HG03571 (cell line): ENCODE data around the gene NANOS3.
"Not testable (repeated sequence)": the region's sequence is repeated elsewhere in the genome, so short reads cannot be mapped to it uniquely, and the experiment has no call there.

ENCODE experiments used
- ATAC-seq: cut with Tn5 transposase; IDR thresholded peaks from one replicate; pipeline ENCODE4 v1.9.1; 2021; ENCODE audit not compliant: unreplicated experiment

The NANOS3 gene

DNA sequence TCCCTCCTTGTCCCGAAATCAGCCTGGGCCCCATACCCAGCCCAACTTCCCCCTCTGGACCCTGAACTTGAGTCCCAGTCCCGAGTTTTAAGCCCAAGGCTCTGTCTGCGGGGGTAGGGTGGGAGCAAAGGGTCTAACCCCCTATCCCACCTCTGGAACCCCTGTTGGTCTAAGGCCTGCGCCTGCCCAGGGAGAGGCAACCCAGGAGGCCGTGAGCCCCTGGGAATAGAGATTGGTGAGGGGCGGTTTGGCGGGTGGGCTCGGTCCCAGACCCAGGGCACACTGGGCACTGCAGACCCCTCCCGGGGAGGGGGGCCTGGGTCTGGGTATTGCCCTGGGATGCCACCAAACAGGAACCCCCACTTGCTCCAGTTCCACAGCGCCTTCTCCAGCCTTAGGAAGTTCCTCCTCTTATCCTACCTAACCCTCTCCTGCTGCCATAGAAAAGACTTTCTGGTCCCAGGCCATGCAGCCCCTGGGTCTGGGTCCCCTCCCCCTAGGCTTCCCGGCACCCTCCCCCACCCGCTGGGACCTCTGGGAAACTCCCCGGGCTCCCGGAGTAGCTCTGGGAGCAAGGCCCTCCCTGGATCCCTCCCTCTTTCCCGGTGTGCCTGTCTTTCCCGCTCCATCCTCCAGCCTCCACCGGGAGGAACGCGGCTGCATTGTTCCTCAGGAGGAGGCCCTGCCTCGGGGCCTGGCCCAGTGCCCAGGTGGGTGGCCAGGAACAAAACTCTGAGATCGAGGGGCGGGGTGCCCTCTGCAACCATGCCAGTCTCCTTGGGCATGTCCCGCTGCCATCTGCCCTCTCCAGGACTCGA, 33.6 kb upstream of the NANOS3 start:
- ATAC-seq: no peak

DNA sequence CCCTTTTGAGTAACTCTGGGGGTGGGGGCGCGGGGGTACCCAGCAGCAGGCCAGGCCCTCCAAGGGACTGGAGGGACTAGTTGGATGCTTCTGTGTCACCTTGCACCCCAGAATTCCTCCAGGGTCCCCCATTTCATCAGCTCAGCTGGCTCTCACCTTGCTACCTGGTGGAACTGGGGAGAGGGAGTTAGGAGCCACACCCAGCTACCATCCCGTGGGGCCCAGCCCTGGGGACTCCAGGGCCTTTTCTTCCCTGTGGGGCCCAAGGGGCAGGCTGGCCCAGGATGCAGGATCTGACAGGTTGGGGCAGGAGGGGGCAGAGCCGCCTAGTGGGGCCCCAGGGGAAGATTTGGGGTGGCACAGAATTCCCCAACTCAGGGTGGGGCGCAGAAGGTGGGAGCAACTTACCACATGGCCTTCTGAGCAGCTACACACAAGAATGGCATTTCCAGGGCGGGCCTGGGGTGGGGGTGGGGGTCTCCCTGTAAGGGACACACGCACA, 32.8 kb upstream of the NANOS3 start:
- no peak for ATAC-seq

DNA sequence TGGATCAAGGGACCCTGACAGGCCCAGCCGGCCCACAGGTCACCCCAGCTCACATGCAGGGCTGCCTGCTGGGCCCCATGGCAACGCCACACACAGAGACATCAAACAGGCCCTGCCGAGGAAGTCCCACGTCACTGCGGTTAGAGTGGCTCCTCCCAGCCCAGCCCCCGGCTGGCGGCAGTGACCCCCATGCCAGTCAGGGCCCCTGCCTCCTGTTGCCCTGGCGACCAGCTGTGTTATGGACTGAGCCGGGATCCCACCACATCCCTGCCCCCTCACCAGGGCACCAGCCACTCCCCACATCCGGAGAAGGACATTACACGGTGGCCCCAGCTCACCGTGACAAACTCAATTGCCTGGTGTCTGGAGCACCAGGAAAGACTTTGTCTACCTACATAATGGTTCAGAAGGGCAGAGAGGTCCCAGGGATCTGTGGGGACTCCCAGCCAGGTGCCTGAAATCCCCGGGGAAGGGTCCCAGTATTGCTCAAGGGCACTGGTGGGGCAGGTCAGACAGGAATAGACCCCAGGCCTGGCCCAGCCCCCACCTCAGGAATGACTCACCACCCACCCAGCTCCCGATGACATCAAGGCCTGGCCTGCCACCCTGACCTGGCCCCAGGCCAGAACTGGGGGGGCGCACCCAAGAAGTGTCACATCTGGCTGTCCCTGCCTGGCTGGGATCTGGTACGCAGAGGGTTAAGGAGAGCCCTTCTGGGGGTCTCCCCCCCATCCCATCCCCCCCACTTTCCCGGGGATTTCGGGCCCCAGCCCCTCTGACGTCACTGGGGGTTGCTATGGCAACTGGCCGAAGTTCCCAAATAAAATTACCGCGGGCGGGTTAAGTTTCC, 30.2 kb upstream of the NANOS3 start:
- no peak for ATAC-seq

DNA sequence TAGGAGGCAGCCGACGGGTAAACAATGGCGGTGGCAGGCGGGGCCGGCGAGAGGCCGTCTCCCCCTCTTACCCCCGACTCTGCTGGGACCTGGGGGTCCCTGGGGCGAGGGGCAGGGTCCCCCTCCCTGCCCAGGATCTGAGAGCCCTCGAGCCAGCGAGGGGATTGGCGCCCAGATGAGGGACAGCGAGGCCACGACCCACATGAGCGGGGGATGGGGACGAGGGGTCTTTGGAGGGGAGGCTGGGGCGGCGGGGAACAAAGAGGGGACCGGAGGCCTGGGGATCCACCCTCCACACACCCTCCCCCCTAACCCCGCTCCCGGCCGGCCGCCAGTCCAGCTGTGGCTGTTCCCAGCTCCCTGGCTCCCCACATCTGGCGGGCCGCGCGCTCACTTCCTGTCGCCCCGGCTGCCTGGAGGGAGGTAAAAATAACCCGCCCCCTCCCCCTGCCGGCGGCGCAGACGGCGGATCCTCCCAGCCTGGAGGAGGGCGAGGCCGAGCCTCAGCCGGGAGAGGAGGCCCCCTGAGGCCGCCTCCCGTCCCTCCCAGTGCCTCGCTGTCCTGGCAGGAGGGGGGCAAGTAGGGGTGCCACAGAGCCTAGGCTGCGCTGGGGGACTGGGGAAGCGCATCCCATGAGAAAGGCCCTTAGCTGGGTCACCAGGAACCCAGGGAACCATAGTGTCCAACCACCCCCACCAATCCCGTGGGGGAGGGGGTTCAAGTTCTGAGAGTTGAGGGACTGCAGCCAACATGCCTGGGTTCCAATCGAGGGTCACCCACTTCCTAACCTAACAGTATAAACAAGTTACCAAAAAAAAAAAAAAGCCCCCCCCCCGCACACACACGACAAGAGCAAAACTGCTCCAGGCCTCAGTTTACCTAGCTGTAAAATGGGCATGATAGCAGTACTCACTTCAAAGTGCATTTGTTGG, 29.3 kb upstream of the NANOS3 start:
- no peak for ATAC-seq

DNA sequence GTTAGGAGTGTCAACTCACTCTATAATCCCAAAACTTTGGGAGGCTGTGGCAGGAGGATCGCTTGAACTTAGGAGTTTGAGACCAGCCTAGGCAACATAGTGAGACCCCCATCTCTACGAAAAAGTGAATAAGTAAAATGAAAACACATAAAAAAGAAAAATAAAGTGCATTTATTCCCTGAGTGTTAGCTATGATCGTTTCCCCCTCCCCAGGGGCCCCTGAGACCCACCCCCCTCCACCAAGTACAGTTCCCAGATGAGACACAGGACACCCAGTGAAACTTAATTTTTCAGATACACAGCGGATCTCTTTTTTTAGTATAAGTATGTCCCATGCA, 28.6 kb upstream of the NANOS3 start:
- ATAC-seq: no peak

DNA sequence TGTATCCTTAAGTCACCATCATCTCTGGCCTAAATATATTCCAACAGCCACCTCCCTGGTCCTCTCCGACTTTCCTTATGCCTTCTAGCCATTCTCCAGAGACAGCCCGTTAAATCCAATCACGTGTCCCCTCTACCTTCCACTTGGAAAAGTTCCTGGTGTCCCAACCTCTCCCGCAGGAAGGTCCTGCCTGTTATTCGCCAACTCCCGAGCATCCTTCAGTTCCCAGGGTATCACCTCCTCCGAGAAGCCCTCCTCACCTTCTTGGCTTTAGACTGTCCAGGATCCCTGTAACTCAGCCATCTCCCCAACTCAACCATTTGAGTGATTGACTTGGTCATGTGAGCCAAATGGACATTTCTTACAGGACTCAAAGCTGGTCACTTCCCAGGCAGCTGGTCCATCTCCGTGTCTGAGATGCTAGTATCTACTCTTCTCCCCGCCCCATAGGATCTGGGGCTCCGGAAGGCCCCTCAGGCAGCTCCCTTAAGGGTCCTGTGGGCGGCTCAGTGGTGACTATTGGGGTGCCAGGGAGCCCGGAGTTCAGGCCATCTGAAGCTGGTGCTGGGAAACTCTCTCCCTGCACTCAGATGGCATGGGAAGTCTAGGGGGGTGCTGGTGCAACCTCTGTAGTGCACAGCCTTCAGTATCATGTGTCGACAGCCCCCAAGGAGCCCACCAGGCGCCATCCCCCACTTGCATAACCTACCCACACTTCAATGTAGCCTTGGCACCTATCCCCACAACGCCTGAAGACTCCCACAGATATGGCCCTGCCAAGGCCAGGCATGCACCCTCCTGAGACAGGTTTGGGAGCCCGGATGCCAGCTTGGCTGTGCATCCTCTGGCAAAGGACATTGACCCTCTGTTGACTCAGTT, 27.9 kb upstream of the NANOS3 start:
- no peak for ATAC-seq

DNA sequence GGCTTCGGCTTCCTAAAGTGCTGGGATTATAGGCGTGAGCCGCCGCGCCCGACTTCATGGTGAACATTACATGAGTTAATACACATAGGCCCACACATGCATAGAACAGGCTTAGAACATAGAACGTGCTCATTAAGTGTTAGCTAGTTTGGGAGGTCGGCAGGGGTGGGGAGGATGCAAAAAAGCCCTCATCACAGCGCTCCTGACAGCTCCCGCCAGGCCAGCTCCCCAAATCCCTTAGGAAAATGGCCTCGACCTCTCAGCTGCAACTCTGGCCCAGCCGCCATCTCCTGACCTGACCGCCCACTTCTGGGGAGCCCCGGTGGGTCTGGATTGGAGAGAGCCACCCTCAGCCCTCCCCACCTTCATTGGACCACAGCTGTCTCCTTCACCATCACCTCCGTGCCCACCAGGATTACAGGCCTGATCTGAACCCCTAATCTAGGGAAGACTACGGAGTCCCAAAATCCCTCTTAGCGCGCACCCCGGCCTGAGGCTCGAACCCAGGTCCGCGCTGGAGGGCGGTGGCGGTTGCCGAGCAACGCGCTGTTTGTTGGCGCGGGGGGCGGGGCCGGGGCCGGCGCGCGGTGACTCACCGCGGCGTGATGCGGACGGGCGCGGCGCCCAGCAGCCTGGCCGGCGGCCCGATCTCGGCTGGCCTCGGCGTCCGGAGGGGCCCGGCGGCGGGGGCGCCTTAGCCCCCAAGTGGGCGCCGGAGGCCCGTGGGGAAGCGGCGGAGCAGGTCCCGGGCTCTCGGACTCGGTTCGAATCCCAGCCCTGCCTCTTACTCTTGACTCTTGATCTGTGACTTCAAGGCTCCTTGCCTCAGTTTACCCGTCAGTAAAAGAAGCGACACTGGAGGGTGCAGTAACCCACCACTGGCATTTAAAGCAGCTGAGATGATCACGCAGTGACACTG, 26.7 kb upstream of the NANOS3 start:
- no peak for ATAC-seq

DNA sequence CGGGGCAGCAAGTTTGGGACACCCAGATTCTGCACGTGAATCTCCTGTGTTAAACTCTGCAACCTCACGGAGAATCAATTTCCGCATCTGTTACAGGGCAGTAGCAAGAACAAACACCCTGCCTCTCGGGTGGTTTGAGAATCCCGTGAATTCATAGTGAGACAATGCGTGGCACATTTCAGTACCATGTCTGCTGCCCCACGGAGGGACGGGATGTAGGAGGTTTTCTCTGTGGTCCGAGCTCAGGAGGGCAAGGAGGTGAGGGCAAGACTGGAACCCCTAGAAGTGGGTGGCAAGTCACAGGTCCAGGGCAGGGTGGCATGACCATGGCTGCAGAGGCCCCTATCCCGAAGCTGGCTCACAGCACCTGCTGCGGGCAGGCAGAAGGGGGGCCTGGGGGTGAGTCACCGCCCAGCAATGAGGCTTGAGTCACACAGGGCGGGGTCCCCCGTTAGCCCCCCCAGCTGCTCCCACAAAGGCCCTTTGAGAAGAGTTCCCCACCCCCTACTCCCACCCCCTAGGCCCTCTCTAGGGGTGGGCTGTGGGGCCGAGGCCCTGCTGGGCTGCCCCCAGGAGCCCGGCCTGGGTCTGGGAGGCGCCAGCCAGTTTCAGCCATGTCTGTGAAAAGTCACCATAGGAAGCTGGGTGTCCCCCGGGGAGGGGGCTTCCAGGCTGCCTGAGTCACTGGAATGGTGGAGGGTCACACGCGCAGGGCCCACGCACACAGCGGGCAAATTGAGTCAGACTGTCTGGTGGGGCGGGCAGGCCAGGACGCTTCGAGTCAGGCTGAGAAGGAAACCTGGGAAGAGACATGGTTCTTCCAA, 25.8 kb upstream of the NANOS3 start:
- no peak for ATAC-seq

DNA sequence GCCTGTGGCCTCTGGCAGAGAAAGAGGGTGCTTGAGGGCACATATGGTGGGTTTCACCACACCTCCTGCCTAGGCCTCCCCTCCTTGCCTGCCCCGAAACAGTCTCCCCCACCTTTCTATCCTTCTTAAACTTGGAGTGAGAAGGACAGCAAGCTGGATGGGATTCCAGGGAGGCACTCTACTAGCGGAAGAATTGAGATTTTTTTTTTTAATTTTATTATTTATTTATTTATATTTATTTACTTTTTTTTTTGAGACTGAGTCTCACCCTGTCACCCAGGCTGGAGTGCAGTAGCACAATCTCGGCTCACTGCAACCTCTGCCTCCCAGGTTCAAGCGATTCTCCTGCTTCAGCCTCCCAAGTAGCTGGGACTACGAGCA, 25.2 kb upstream of the NANOS3 start:
- ATAC-seq: not testable (repeated sequence)

DNA sequence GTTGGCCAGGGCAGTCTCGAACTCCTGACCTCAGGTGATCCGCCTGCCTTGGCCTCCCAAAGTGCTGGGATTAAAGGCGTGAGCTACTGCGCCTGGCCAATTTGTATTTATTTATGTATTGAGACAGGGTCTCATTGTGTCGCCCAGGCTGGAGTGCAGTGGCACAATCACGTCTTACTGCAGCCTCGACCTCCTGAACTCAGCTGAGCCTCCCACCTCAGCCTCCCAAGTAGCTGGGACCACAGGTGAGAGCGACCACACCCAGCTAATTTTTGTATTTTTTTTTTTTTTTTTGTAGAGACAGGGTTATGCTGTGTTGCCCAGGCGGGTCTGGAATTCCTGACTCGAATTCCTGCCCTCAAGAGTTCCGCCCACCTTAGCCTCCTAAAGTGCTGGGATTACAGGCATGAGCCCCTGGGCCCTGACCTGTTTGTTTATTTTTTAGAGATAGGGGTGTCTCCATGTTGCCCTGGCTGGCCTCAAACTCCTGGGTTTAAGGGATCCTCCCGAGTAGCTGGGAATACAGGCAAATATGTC, 24.7 kb upstream of the NANOS3 start:
- not testable (repeated sequence) for ATAC-seq

DNA sequence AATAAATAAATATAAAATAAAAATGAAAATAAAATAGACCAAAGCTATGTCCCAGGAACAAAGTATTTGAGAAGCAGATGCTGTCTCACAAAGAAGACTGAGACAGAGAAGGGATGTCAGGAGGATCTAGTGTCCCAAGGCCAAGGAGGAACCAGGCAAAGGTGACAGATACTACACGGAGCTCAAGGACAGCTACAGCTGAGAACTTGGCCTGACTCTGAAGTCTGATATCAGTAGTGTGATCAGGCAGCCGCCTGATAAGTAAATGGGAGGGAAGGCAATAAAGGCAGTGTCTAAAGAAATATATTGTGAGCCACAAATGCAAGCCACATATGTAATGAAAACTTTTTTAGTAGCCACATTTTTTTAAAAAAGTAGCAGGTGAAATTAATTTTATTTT, 20.4 kb upstream of the NANOS3 start:
- no peak for ATAC-seq

DNA sequence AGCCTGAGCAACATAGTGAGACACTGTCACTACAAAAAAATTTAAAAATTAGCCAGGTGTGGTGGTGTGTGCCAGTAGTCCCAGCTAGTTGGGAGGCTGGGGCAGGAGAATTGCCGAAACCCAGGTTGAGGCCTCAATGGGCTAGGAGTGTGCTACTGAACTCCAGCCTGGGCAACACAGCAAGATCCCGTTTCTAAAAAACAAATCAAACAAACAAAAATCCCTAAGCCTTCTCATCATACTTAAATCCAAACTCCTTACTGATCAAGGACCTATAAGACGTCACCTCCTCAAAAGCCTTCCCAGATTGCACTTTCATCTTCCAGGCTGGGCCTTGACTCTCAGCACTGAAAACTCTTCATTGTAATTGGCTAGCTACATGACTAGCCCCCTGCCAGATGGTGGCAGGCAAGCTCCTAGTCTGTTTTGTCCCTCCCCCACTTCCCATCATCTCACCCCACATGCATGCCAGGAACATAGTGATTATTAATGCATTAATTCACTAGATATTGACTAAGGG, 17.5 kb upstream of the NANOS3 start:
- ATAC-seq: no peak

DNA sequence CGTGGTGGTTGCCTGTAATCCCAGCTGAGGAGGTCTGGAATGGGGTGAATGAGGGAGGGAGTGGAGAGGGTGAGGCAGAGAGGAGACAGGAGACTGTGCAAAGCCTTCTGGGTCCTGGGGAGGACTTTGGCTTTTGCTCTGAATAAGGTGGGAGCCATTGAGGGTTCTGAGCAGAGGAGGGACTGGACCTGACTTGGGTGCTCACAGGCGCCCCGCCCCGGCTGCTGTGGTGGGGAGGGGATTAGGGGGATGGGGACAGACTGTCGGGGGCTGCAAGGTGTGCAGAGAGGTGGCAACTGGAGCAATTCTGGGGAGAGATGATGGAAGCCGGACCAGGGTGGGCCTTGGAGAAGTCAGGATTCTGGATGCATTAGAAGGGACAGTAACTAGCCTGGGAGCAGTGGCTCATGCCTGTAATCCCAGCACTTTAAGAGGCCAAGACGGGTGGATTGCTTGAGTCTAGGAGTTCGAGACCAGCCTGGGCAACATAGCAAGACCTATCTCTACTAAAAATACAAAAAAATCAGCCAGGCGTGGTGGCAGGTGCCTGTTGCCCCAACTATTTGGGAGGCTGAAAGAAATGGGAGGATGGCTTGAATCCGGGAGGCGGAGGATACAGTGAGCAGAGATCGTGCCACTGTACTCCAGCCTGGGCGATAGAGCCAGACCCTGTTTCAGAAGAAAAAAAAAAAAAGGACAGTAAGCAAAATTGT, 16.1 kb upstream of the NANOS3 start:
- ATAC-seq: no peak

DNA sequence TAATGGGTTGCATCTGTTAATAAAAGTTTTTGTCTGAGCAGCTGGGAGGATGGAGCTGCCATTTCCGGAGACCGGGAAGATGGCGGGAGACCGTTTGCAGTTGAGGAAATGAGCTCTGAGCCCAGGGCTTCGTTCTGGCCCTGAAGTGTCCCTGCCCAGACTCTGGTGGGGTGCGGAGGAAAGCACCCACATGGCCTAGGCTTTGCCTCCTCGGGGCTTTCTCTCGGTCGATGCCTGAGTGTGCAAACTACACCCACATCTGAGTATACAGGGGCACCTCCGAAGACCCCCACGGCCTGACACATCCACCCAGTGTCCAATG, 15.6 kb upstream of the NANOS3 start:
- peak; percentile 9 for ATAC-seq

DNA sequence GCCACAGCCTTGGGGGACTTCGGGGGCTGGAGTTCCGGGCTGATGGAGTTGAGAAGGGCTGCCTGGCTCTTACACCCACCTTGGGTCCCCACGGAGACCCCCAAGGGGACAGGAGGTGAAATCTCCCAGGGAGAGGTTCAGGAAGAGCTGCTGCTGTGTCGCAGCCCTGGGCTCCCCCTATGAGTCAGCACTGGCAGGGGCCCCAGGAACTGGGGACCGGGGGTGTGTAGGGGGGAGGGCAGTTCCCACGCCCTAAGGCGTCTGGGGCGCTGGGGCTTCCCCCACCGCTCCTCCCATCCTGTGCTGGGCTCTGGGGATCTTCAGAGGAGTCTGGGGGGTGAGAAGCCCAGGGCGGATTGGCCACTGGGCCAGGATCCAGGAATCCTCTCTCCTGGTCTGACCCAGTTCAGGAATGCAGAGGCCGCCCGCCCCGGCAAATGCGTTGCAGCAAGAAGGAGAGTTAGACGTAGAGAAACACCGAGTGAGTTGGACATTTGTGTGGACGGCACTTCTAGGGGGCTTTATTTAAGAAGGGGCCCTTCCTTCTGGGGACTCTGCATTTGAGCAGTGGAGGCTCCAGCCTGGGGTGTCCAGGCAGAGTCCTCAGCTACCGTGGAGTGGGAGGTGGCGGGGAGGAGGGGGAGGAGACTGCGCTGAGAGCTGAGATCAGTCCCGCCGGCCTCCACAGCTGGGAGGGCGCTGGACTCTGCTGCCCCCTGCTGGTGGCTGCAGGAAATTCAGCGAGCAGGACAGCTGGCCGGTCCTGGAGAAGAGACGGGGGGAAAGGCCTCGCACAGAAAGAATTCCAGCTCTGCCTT, 15.0 kb upstream of the NANOS3 start:
- peak; percentile 68 for ATAC-seq

DNA sequence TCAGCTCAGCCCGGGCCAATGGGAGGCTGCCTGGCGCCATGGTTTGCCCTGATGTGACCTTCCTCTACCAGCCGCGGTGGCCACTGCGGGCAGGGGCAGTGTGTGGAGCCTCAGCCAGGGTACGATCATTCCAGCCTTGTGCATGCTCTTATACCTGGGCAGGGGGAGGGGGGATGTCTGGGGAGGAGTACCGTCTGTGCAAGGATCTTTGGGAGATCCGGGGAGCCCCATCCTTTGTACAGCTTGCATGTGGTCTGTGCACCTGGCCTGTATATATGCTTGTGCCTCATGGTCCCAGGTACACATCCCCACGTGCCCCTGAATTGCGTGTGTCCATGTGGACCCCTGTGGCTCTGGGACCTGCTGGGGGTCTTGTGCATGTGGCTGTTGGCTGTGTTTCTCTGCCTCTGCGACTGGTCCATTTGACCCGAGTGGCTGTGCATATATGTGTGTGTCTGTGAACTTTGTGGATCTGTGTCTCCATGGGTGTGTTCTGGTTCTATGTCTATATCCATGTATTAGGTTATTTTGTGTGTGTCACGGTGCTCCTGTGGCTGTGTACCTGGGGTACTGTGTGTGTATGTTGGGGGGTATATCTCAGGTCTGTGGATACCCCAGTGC, 12.8 kb upstream of the NANOS3 start:
- no peak for ATAC-seq
